SK-N-SH (cell line): ENCODE results near the gene PTN. TPM values are rescaled to one million over a fixed set of nuclear protein-coding genes. Genes with fewer than 3 reads are reported as not detected.

ENCODE experiments used
- CTCF ChIA-PET: fragments of 300-600, 350-600 bp; formaldehyde crosslinking; extraction: SDS; loops from one replicate; lab custom pipeline; 2021; lab: Yijun Ruan, JAX
- POLR2A ChIA-PET: fragments of 350-600 bp; sonication (Branson Sonifier 250); formaldehyde crosslinking; extraction: SDS; loops from one replicate; lab custom pipeline; 2020; ENCODE audit warnings: antibody characterized with exemption, inconsistent platforms; lab: Yijun Ruan, JAX
- DNase-seq: peaks from one replicate; pipeline ENCODE4 v3.0.0; 2012
- H2AFZ ChIP-seq: fragments of 200-600 bp; sonication (generic); 2 replicates; pipeline ENCODE4 v1.8.1; 2016; ENCODE audit warnings: antibody characterized with exemption, mild to moderate bottlenecking, low read depth
- H3F3A ChIP-seq: fragments of 200-600 bp; sonication (generic); replicated peaks from 2 replicates; pipeline ENCODE3; 2016; ENCODE audit warnings: antibody characterized with exemption, mild to moderate bottlenecking; ENCODE audit not compliant: insufficient read depth
- H3K27ac ChIP-seq, 2 experiments: fragments of 200-500 bp in 1 of 2; fragments of 200-600 bp in 1 of 2; sonication (Bioruptor generic) in 1 of 2; sonication (generic), shearing (Covaris generic) in 1 of 2; 2 replicates each; pipeline versions ENCODE4 v1.5.1 to v1.6.1; 2014 to 2016; ENCODE audit warnings: low read depth in 2 of 2, inconsistent platforms in 1 of 2, low read length in 1 of 2, mild to moderate bottlenecking in 1 of 2, mixed read lengths in 1 of 2
- H3K27me3 ChIP-seq: fragments of 200-600 bp; sonication (generic), shearing (Covaris generic); 2 replicates; pipeline ENCODE4 v1.6.1; 2016; ENCODE audit warnings: mixed run types; ENCODE audit not compliant: insufficient read depth
- H3K36me3 ChIP-seq, 2 experiments: fragments of 200-500 bp in 1 of 2; fragments of 200-600 bp in 1 of 2; sonication (Bioruptor generic) in 1 of 2; sonication (generic) in 1 of 2; replicated peaks in 1 of 2; 2 replicates each; pipeline versions ENCODE3 to v1.5.1; 2014 to 2016; ENCODE audit warnings: low read length in 1 of 2, mild to moderate bottlenecking in 1 of 2; ENCODE audit not compliant: insufficient read depth in 2 of 2, control insufficient read depth in 1 of 2
- H3K4me1 ChIP-seq, 2 experiments: fragments of 200-500 bp in 1 of 2; fragments of 200-600 bp in 1 of 2; sonication (Bioruptor generic) in 1 of 2; sonication (generic), shearing (Covaris generic) in 1 of 2; 2 replicates each; pipeline versions ENCODE4 v1.5.1 to v1.6.1; 2014 to 2016; ENCODE audit warnings: low read depth in 1 of 2, low read length in 1 of 2, mixed run types in 1 of 2; ENCODE audit not compliant: insufficient read depth in 2 of 2, control insufficient read depth in 1 of 2
- H3K4me2 ChIP-seq: fragments of 200-600 bp; sonication (generic), shearing (Covaris generic); 2 replicates; pipeline ENCODE4 v1.6.1; 2017; ENCODE audit warnings: mixed run types
- H3K4me3 ChIP-seq, 2 experiments: fragments of 200-500 bp in 1 of 2; fragments of 200-600 bp in 1 of 2; sonication (Bioruptor generic) in 1 of 2; sonication (generic), shearing (Covaris generic) in 1 of 2; 2 replicates each; pipeline versions ENCODE4 v1.5.1 to v1.8.1; 2014 to 2016; ENCODE audit warnings: low read depth in 2 of 2, inconsistent platforms in 1 of 2, low read length in 1 of 2, mild to moderate bottlenecking in 1 of 2, mixed read lengths in 1 of 2, moderate library complexity in 1 of 2
- H3K79me2 ChIP-seq: fragments of 200-600 bp; sonication (generic); 2 replicates; pipeline ENCODE4 v1.8.1; 2017; ENCODE audit warnings: mild to moderate bottlenecking; ENCODE audit not compliant: insufficient read depth
- H3K9ac ChIP-seq: fragments of 200-600 bp; sonication (generic); 2 replicates; pipeline ENCODE4 v1.6.1; 2017; ENCODE audit warnings: mixed run types
- H3K9me2 ChIP-seq: fragments of 200-600 bp; sonication (generic); 2 replicates; pipeline ENCODE4 v1.6.1; 2017; ENCODE audit warnings: mixed run types
- H3K9me3 ChIP-seq: fragments of 200-600 bp; sonication (generic); 2 replicates; pipeline ENCODE4 v1.6.1; 2017; ENCODE audit warnings: mixed run types, mild to moderate bottlenecking, moderate library complexity
- H4K20me1 ChIP-seq: fragments of 200-600 bp; sonication (generic); 2 replicates; pipeline ENCODE4 v1.6.1; 2017; ENCODE audit warnings: mild to moderate bottlenecking, mixed run types; ENCODE audit not compliant: insufficient read depth
- CHD2 ChIP-seq: fragments of 150-350 bp; IDR thresholded peaks from 2 replicates; pipeline ENCODE4 v1.6.1; 2018; ENCODE audit warnings: low read length; ENCODE audit not compliant: partially characterized antibody
- ELF1 ChIP-seq: IDR thresholded peaks from 2 replicates; pipeline ENCODE4 v1.4.0; 2012
- FOXJ3 ChIP-seq: sonication (generic); formaldehyde crosslinking; IDR thresholded peaks from 2 replicates; pipeline ENCODE4 v1.5.1; 2020; ENCODE audit warnings: mild to moderate bottlenecking, missing genetic modification reagents
- FOXM1 ChIP-seq: IDR thresholded peaks from 2 replicates; pipeline ENCODE4 v1.4.0; 2012; ENCODE audit warnings: low read depth, mild to moderate bottlenecking
- IRF3 ChIP-seq: fragments of 150-350 bp; IDR thresholded peaks from 2 replicates; pipeline ENCODE4 v1.6.1; 2016; ENCODE audit warnings: mild to moderate bottlenecking, low read depth, low read length
- MAX ChIP-seq: IDR thresholded peaks from 2 replicates; pipeline ENCODE4 v1.4.0; 2012; ENCODE audit warnings: low read depth
- MEF2A ChIP-seq: IDR thresholded peaks from 2 replicates; pipeline ENCODE4 v1.4.0; 2012; ENCODE audit warnings: low read depth, borderline replicate concordance
- POLR2AphosphoS5 ChIP-seq: IDR thresholded peaks from 2 replicates; pipeline ENCODE4 v1.6.1; 2012; ENCODE audit warnings: low read depth, low read length
- RXRA ChIP-seq: IDR thresholded peaks from 2 replicates; pipeline ENCODE4 v1.4.0; 2012; ENCODE audit warnings: low read depth, mild to moderate bottlenecking, borderline replicate concordance
- SIN3A ChIP-seq: IDR thresholded peaks from 2 replicates; pipeline ENCODE4 v1.6.1; 2012; ENCODE audit warnings: low read depth, mild to moderate bottlenecking, low read length, moderate library complexity, borderline replicate concordance
- TCF12 ChIP-seq: IDR thresholded peaks from 2 replicates; pipeline ENCODE4 v1.4.0; 2012
- TEAD4 ChIP-seq: IDR thresholded peaks from 2 replicates; pipeline ENCODE4 v1.4.0; 2012; ENCODE audit warnings: mild to moderate bottlenecking, borderline replicate concordance; ENCODE audit not compliant: insufficient read depth
- USF2 ChIP-seq: fragments of 150-350 bp; IDR thresholded peaks from 2 replicates; pipeline ENCODE4 v1.6.1; 2017; ENCODE audit warnings: antibody characterized with exemption, low read length, low read depth, borderline replicate concordance
- WGBS: methylation state at CpG from one replicate; pipeline ENCODE4 v1.1.6; 2017; ENCODE audit warnings: low lambda C conversion rate; 5-methylcytosine and 5-hydroxymethylcytosine counted together
- polyA plus RNA-seq, 3 experiments: library from polyadenylated mRNA; depleted of rRNA; stranded (reverse); fragments of >200 nt; gene quantifications; 2 replicates each; pipeline ENCODE4 v1.2.3, GENCODE V29; 2012
- TF ChIP-seq, protein P1 (sequence below): fragments of 200-600 bp; sonication (generic); IDR thresholded peaks from 2 replicates; pipeline ENCODE4 v1.6.1; 2017; ENCODE audit warnings: antibody characterized with exemption, mild to moderate bottlenecking, moderate library complexity
- TF ChIP-seq, protein P2 (sequence below): IDR thresholded peaks from 2 replicates; pipeline ENCODE4 v1.6.1; 2012; ENCODE audit warnings: mild to moderate bottlenecking, low read depth, low read length, moderate library complexity

Gene PTN
- polyA plus RNA-seq, 1 of the 3 experiments (the other 2 are of a cell fraction), result 23.7 TPM

GRCh38 chr7:137203351-137203750 lies 140.2 kb downstream of the PTN start:
- Histone ChIP-seq H3K9ac (no peak overlapping the region), H3F3A (no peaks in the 10 kb centered on the region), H3K4me3 (no peak overlapping the region), H3K9me2 (no peaks in the 10 kb centered on the region), H3K4me1 (no peaks in the 10 kb centered on the region), H3K9me3 (0 out of 2 replicates have a peak, but pooled peaks cover 15% of the 10 kb centered on the region), H3K4me2 (no peak overlapping the region), H3K79me2 (no peaks in the 10 kb centered on the region), H3K27me3 (no peaks in the 10 kb centered on the region), H4K20me1 (no peaks in the 10 kb centered on the region), H2AFZ (no peak overlapping the region), H3K36me3 (no peaks in the 10 kb centered on the region), H3K27ac (no peak overlapping the region)
- CTCF ChIA-PET, result interaction anchor here (1.0 kb wide), 1 partner anchor 12 kb away, joined by 3 read pairs; no protein-coding TSS in a partner anchor
- POLR2A ChIA-PET, result no interaction called here
- TF ChIP-seq SIN3A (no peak), IRF3 (no peak), ELF1 (no peak), MEF2A (no peak), RXRA (no peak), TEAD4 (no peak), FOXJ3 (CRISPR knock-in tag) (no peak), CHD2 (no peak), USF2 (no peak), POLR2AphosphoS5 (no peak), TCF12 (no peak), MAX (no peak), FOXM1 (no peak)
- TF ChIP-seq, protein P1, sequence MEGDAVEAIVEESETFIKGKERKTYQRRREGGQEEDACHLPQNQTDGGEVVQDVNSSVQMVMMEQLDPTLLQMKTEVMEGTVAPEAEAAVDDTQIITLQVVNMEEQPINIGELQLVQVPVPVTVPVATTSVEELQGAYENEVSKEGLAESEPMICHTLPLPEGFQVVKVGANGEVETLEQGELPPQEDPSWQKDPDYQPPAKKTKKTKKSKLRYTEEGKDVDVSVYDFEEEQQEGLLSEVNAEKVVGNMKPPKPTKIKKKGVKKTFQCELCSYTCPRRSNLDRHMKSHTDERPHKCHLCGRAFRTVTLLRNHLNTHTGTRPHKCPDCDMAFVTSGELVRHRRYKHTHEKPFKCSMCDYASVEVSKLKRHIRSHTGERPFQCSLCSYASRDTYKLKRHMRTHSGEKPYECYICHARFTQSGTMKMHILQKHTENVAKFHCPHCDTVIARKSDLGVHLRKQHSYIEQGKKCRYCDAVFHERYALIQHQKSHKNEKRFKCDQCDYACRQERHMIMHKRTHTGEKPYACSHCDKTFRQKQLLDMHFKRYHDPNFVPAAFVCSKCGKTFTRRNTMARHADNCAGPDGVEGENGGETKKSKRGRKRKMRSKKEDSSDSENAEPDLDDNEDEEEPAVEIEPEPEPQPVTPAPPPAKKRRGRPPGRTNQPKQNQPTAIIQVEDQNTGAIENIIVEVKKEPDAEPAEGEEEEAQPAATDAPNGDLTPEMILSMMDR, result no peak
- TF ChIP-seq, protein P2, sequence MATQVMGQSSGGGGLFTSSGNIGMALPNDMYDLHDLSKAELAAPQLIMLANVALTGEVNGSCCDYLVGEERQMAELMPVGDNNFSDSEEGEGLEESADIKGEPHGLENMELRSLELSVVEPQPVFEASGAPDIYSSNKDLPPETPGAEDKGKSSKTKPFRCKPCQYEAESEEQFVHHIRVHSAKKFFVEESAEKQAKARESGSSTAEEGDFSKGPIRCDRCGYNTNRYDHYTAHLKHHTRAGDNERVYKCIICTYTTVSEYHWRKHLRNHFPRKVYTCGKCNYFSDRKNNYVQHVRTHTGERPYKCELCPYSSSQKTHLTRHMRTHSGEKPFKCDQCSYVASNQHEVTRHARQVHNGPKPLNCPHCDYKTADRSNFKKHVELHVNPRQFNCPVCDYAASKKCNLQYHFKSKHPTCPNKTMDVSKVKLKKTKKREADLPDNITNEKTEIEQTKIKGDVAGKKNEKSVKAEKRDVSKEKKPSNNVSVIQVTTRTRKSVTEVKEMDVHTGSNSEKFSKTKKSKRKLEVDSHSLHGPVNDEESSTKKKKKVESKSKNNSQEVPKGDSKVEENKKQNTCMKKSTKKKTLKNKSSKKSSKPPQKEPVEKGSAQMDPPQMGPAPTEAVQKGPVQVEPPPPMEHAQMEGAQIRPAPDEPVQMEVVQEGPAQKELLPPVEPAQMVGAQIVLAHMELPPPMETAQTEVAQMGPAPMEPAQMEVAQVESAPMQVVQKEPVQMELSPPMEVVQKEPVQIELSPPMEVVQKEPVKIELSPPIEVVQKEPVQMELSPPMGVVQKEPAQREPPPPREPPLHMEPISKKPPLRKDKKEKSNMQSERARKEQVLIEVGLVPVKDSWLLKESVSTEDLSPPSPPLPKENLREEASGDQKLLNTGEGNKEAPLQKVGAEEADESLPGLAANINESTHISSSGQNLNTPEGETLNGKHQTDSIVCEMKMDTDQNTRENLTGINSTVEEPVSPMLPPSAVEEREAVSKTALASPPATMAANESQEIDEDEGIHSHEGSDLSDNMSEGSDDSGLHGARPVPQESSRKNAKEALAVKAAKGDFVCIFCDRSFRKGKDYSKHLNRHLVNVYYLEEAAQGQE, result no peak
- 5% methylated on average over 1 of the region's 1 CpG for WGBS
- DNase-seq, result no peak
